ENCODE results near the gene TOP1.

Gene TOP1

DNA sequence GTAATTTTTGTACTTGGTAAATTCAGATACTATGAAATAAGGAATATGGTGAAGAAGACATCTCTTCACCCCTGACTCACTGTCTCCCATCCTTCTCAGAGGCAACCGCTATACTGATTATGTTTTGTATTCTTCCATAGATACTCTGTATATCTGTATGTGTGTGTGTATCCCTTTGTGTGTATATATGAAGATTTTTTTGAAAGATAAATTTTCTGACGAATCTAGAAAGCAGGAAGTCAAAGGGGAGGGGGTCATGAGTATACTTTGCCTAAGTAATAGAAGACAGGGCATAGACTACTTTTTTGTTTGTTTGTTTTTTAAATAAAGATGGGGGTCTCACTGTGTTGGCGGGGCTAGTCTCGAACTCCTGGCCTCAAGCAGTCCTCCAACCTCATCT lies 48.2 kb downstream of the TOP1 start:
- TF ChIP-seq, protein P1, sequence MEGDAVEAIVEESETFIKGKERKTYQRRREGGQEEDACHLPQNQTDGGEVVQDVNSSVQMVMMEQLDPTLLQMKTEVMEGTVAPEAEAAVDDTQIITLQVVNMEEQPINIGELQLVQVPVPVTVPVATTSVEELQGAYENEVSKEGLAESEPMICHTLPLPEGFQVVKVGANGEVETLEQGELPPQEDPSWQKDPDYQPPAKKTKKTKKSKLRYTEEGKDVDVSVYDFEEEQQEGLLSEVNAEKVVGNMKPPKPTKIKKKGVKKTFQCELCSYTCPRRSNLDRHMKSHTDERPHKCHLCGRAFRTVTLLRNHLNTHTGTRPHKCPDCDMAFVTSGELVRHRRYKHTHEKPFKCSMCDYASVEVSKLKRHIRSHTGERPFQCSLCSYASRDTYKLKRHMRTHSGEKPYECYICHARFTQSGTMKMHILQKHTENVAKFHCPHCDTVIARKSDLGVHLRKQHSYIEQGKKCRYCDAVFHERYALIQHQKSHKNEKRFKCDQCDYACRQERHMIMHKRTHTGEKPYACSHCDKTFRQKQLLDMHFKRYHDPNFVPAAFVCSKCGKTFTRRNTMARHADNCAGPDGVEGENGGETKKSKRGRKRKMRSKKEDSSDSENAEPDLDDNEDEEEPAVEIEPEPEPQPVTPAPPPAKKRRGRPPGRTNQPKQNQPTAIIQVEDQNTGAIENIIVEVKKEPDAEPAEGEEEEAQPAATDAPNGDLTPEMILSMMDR (IDR thresholded peaks at IDR 0.05; ENCODE audit: low read depth, low read length, missing control alignments): no peak
- no peak overlapping the region for H3K4me3 ChIP-seq (replicated peaks; ENCODE audit: low read depth, low read length)
- DNase-seq (ENCODE audit: extremely low read depth, low read depth): no peak

DNA sequence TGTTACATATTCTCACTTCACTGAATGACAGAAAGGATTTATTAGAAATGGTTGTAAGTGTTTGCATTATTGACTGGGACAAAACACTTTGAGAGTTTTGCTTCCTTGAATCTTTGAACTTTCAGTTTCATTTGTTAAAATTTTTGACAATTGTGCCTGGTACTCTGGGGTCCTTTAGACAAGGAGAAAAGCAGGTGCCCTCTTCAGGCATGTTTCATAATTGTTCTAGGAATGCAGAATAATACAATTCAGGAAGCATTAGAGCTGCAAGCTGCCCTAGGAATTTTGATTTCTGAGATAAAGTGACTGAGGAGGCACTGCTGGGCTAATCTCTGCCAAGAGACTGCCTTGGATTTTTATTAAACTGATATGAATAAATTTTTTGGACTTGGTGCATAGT lies 49.7 kb downstream of the TOP1 start:
- no peak for DNase-seq (ENCODE audit: extremely low read depth, low read depth)
- TF ChIP-seq, protein P1 (IDR thresholded peaks at IDR 0.05; ENCODE audit: low read depth, low read length, missing control alignments): peak; percentile 49
- no peak overlapping the region for H3K4me3 ChIP-seq (replicated peaks; ENCODE audit: low read depth, low read length)

DNA sequence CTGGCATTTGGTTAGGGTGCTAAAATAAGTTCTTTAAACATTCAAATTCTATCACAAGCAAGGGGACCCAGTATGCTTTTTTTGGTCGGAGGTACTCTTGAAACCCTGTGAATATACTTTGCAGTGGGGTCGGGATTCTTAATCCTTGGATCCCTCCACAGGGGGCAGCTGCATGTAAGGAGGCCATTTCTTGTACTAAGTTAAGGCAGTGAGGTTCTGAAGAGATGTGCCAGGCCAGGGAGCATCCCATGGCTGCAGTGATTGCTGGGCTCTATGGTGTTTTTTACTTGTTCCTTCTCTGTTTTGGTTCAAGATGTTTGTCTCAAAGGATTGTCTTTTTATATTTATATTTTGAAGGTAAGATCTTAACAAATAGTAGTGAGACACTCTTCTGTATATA lies 50.4 kb downstream of the TOP1 start:
- DNase-seq (ENCODE audit: extremely low read depth, low read depth): no peak
- TF ChIP-seq, protein P1 (IDR thresholded peaks at IDR 0.05; ENCODE audit: low read depth, low read length, missing control alignments): no peak
- no peak overlapping the region for H3K4me3 ChIP-seq (replicated peaks; ENCODE audit: low read depth, low read length)

DNA sequence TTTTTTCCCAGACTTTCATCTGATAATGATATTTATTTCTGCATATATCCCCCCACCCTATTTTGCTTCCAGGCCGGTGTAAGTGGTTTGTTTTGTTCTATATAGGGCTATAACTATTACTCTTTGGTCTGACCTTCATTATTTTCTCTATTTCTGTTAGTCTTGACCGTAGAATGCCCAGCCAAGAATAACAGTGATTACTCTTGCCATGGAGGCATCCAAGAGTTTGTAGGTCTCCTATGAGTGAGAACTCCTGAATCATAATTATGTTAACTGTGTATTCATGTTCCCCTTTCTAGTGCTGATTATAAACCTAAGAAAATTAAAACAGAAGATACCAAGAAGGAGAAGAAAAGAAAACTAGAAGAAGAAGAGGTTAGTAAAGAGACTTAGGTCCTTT lies 52.2 kb downstream of the TOP1 start:
- TF ChIP-seq, protein P1 (IDR thresholded peaks at IDR 0.05; ENCODE audit: low read depth, low read length, missing control alignments): no peak
- no peak overlapping the region for H3K4me3 ChIP-seq (replicated peaks; ENCODE audit: low read depth, low read length)
- DNase-seq (ENCODE audit: extremely low read depth, low read depth): no peak

DNA sequence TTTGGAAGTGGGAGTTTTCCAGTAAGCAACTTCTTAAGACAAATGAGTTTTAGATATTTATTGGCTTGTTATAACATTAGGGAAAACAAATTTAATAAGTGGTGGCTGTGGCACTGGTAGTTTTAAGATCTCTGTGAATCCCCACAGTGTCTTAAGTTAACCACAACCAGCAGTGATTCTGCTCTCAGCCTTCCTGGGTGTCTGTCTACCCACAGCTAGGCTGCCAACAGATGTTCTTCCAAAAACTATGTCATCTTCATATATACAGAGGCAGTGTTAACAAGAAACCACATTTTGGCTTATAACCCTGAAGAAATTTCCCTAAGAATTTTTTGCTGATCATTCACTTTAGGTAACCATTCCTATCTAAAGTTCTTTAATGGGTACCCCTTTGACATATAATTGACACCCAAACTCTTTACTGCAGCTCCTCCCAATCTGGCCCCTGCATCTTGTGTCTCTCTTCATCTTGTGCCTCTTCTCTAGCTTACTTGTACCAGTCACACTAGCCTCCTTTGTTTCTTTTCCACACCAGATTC lies 52.7 kb downstream of the TOP1 start:
- DNase-seq (ENCODE audit: extremely low read depth, low read depth): no peak
- TF ChIP-seq, protein P1 (IDR thresholded peaks at IDR 0.05; ENCODE audit: low read depth, low read length, missing control alignments): no peak
- H3K4me3 ChIP-seq (replicated peaks; ENCODE audit: low read depth, low read length): no peak overlapping the region

DNA sequence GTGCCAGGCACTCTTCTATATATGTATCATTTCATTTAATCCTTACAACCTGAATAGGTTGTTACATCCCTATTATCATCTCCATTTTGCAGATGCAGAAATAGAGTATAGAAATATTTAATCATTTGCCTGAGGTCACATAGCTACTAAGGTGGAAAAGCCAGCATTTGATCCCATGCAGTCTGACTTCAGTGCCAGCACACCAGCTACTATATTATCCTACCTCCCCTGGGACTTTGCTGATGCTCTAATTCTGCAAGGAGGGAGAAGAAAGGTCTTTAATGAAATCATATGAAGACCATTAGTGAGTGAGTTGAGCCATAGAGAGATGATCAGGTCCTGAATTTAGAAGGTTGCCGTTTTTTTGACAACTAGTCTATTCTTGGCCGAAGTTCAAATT lies 53.7 kb downstream of the TOP1 start:
- no peak for DNase-seq (ENCODE audit: extremely low read depth, low read depth)
- TF ChIP-seq, protein P1 (IDR thresholded peaks at IDR 0.05; ENCODE audit: low read depth, low read length, missing control alignments): no peak
- H3K4me3 ChIP-seq (replicated peaks; ENCODE audit: low read depth, low read length): no peak overlapping the region

DNA sequence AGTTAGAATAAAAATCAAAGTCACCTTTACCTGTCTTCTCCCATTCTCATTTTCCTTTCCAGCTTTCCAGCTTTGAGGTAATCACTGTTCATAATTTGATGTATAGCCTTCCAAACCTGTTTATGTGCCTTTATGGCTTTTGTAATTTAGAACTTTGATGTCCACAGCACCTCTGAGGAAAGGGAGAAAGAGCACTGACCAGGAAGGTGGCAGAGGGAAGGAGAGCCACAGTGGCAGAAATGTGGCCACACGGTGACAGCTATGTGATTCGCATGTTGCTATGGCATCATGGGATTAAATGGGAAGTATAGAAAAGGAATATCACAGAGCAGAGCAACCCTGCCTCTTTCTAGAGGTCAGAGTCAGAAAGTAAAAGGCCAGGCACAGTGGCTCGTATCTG lies 57.0 kb downstream of the TOP1 start:
- TF ChIP-seq, protein P1 (IDR thresholded peaks at IDR 0.05; ENCODE audit: low read depth, low read length, missing control alignments): no peak
- no peak overlapping the region for H3K4me3 ChIP-seq (replicated peaks; ENCODE audit: low read depth, low read length)
- DNase-seq (ENCODE audit: extremely low read depth, low read depth): no peak
